NCI-H748 treated with DMSO at 0.1 percent for 48 hours (cell line): ENCODE data around the gene MARF1.
"Not testable (repeated sequence)": the region's sequence is repeated elsewhere in the genome, so short reads cannot be mapped to it uniquely, and the experiment has no call there.

ENCODE experiments used
- DNase-seq: peaks from one replicate; lab custom pipeline; 2025; lab: John Stamatoyannopoulos, UW

MARF1 gene

DNA sequence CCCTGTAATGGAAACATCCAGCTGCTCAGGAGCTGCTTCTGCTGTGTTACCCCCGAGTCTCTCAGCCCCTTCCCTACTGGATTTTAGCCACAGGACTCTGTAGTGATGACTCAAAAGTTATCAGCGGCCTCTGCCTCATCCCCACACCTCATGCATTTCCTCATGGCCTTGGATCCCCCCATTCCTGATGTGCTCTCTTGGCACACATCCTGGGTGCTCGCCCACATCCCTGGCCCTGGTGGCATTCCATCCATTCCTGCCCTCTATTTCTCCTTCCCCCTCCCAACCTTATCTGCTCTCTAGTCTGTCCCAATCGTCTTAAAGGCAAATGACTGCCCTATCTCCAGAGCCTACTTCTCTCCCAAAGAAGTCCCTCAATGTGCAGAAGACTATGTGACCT, 24.6 kb downstream of the MARF1 start:
- no peak for DNase-seq

DNA sequence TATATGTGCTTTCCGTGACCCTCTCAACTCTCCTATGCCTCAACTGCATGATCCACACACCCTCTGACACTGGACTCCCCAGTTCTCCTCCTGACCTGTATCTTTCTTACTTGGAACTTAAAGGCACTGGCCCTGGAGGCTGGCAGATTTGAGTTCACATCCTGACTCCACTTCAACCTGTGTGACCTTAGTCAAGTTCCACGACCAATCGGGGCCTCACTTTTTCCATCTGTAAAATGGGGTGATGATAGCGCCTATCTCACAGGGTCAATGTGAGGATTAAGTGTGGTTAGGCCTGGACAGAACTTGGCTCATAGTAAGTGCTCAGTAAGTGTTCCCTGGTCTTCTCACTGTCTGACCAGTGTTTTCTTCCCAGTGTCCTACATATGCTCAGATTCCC, 25.1 kb downstream of the MARF1 start:
- no peak for DNase-seq

DNA sequence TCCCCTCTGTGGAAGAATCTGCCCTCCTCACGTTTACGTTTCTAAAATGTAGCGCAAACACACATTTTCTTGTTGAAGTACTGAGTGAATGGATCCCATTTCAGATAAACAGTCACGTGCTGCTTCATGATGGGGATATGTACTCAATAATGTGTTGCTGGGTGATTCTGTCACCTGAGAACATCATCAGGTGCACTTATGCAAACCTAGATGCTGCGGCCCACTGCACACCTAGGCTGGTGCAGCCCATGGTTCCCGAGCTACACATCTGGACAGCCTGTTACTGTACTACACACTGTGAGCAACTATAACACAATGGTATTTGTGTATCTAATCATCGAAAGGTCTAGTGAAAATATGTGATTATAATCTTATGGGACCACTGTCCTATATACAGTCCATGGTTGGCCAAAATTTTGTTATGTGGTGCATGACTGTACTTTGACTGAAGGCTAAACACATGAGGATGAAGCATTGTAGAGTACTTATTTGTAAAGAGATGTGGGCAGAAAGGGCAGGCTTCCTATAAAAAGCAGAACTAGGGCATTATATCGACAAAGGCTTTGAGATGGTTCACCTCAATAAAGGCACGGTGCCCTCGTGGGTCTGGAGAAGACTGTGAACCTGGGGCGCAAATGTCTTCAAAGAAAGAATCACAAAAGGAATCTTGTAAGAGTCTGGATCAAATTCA, 26.3 kb downstream of the MARF1 start:
- DNase-seq: no peak

DNA sequence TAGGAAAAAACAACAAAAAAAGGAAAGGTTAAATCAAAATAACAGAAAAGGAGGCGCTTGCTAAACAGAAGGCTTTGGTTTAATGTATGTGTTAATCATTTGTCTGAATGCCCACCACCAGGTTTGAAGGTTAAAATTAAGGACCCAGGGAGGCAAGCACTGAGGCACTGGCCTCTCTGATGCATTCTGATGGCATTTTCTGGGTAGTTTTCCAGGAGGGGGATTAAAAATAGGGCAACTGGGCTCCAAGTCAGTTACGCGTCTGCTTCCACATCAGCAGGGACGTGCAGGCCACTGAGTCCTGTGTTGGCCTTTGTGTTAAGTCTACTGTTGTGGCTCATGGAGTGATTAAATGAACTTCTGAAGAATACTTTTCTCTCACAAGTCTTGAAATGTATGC, 26.9 kb downstream of the MARF1 start:
- no peak for DNase-seq

DNA sequence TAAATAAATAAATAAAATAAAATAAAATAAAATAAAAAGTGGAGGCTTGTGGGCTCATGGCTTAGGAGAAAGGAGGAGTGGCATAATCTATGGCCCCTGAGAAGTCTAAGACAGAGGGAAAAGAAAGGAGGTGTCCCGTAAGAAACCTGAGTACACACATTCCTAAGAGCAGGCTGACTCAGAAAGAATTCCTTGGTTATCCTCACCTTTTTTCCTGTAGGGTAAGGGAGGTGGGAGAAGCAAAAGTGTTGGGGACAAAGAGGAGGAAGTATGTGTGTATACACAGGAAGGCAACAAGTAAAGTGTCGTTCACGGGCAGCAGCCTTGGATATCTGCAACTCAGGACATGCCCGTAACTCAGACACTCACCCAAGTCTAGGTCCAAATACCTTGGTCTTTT, 29.3 kb downstream of the MARF1 start:
- DNase-seq: no peak

DNA sequence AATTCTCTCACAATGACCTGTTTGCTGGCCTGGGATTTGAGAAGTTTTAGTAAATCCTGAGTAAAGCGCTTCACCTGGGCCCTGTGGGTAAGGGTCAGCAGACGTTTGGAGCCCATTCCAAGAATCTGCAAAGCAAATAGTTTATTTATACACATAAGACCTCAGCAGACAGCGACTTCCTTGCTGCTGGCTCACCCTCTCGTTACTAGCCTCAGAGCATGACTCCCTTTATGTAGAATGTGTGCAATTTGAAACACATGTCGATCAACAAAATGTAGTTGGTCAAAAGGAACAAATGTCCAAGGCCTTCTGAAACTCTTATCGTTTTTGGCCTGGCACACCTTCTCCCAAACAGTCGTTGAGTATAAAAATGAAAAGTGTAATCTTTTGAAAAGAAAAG, 31.3 kb downstream of the MARF1 start:
- DNase-seq: no peak

DNA sequence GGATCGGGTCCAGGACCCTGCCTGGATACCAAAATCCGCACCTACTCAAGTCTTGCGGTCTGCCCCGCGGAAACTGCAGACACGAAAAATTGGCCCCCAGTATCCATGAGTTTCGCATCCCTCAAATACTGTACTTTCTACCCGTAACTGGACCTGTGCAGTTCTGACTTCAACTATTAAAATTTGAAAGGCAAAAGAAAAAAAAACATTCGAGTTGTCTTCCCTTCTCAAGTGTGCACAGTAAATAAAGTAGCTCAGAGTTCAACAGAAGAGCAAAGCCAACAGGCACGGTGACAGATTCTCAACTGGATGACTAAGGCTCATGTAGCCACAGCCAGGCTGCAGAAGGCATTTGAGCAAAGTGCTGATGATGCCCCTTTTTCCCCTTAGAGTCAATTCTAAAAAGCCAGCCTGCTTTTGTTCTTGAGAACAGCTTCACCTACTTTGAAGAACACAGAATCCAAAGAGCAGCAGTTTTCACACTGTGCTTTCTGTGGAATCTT, 32.5 kb downstream of the MARF1 start:
- DNase-seq: no peak

DNA sequence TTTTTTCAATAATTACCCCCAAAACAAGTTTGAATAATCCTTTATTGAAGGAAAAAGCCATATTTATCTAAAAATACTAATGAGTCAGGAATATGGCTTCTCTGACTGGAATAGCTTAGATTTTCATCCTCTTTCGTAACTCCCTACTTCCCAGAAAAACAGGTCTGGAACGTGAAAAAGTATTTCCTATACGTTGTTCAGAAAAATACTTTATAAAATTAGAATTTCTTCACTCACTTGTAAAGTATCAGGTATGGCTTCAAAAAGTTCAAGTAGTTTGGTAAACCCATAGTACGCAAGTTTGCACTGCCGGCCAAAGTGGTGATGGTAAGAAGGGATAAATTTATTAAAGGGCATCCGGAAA, 33.7 kb downstream of the MARF1 start:
- DNase-seq: no peak

DNA sequence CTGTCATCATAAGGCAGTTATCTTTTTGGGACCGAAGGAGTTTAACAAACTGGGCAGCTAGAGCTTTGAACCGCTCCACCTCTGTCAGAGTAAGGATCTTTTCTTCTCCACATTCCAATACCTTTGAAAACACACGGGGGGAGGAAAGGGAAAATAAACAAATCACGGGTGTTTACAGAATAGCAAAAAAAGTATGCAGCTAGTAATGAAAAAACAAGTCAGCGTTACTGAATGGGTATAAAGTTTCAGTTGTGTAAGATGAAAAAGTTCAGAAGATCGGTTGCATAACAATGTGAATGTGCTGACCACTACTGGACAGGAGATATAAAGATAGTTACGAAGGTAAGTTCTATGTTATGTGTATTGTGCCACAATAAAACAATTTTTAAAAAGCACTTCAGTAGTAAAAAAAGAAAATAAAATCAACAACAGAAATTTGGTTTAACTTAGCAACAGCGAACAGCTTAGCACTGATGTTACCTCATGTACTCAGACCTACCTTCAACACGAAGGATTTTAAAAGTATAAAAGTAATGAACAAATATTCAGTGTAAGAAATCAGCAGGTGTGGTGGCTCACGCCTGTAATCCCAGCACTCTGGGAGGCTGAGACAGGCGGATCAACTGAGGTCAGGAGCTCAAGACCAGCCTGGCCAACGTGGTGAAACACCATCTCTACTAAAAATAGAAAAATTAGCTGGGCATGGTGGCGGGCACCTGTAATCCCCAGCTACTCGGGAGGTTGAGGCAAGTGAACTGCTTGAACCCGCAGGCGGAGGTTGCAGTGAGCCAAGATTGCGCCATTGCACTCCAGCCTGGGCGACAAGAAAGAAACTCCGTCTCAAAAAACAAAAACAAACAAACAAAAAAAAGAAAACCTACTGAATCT, 34.3 kb downstream of the MARF1 start:
- DNase-seq: no peak

DNA sequence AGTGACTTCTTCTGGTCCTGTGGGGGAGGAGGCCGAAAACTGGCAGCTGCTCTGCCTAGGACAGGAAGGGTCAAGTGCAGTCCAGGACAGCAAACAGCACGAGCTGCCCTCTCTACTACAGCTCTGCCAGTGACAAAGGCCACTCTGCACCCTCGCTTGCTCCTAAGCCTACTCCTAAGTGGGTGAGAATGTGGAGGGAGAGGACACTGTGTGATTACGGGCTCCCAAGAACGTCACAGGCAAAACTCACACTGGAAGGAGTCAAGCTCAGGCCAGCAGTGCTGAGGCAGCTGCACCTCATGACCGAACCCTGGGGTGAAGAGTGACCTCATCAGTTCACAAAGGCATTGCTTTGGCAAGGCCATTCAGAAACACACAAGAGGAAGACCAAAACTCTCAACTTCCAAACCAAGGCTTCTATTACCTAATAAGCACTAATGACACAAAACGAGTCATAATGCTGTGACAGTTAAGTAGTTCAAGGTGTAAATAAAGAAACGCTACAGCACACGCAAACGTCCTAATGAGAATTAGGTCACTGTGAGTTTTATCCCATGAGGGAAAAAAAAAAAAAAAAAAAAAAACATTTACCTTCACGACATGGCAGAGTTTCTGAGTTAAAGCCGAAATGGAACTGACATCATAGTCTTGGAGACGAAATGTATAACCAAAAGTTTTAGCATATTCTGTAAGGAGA, 35.1 kb downstream of the MARF1 start:
- no peak for DNase-seq

DNA sequence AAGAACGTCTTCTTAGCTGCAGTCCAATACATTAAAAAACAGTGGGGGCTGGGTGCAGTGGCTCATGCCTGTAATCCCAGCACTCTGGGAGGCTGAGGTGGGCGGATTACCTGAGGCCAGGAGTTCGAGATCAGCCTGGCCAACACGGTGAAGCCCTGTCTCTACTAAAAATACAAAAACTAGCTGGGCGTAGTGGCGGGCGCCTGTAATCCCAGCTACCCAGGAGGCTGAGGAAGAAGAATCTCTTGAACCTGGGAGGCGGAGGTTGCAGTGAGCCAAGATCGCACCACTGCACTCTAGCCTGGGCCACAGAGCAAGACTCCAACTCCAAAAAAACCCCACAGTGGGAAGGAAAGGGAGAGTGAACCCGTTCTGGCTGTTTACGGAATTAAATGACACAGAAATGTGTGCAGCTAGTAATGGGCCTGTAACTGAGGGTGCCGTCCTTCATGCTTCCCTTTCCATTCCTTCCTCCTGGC, 35.7 kb downstream of the MARF1 start:
- not testable (repeated sequence) for DNase-seq

DNA sequence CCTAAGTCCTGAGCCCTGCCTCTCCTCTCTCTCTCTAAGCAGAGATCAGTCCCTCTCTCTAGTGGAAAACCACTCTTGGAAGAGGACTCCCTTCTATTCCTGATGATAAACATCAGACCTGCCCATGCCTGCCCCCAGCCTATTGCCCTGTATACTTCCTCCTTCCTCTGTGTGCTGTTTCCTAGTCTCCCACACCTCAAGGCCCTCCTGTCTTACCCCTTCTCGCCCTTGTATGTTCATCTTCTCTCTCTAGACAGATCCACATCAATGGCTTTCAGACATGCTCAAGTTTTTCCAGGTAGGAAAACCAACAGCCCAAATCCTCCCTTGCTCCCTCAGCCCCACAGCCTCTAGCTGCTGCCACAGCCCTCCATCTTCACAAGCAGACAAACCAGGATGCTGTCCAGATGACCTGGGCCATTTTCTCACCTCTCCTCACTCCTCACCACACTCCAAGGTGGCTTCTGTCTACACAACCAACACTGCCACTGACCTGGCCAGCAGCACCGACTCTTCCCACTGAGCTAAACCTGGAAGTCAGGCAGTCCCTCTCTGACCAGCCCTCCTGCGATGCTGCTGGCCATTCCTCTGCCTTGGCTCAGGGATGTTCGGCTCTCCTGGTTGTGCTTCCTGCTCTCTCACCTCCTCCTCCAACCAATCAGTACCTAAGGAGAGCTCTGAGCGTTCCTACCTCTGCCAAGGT, 36.3 kb downstream of the MARF1 start:
- no peak for DNase-seq

DNA sequence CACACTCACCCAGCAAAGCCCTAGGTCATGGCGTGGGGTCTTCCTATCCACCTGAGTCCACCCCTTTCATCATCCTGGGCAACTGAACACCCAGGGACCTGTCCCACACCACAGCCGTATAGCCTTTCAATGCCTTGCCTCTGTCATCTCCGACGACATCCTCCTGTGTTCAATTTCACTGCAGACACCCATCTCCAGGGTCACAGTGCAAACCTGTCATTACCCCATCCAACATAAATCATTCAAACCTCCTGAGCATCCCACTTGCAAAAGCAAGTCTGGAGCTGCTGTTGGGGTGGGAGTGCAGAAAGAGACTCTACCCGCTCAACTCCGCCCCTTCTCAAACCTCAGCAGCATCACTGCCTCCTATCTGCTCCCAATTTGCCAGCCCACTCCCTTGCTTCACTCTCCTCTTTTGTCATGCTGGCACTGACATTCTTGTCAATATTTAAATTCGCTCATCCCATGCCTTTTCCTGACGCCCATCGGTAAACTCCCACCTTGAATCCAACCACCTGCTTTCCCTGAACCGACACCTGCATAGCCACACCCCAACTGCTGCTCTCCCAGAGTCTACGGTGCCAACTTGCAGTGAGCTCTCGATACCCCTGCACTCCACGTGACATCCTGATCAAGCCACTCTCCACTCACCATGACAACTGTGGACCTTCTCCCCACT, 37.0 kb downstream of the MARF1 start:
- DNase-seq: peak; percentile 5

DNA sequence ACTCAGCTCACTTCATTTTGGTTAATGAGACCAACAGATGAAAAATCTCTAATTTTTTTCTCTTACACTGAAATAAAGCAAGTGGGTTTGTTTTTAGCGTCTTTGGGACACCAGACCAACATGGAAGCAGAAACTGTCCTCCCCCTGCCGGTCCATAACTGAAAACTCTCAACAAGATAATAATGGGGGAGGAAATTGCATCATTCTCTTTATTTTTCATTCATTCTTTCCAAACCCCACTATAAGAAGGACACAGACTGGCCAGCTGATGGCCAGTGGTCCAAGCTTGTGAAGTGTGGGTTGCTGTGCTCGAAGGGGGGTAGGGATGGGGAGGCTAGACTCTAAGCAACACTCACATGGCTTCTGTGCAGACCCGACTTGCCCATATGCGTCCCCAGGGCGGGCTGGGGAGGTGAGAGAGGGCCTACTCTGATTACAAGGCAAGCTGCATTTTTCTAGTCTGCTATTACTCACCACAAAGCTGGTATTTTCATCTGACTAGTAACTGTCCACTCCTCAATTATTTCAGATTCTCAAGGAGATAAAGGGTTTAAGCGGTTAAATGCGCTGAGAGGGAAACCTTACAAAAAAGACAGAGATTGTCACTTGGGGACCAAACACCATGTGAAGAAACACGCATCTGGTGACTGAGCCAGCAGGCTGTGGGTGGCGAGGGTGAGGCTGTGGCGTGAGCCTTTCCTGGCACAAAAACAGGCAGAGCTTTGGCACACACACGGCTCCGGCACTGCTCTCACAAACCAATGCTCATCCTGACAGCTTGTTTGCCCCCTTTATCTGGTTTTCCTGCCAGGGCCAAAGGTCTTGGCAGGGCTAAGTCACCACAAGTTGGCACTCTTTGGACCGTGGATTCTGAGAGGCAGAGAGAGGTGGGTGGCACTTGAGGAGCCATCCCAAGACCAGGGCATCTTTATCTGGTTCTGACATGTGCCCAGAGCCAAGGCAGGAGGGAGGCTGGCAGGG, 38.2 kb downstream of the MARF1 start:
- no peak for DNase-seq

DNA sequence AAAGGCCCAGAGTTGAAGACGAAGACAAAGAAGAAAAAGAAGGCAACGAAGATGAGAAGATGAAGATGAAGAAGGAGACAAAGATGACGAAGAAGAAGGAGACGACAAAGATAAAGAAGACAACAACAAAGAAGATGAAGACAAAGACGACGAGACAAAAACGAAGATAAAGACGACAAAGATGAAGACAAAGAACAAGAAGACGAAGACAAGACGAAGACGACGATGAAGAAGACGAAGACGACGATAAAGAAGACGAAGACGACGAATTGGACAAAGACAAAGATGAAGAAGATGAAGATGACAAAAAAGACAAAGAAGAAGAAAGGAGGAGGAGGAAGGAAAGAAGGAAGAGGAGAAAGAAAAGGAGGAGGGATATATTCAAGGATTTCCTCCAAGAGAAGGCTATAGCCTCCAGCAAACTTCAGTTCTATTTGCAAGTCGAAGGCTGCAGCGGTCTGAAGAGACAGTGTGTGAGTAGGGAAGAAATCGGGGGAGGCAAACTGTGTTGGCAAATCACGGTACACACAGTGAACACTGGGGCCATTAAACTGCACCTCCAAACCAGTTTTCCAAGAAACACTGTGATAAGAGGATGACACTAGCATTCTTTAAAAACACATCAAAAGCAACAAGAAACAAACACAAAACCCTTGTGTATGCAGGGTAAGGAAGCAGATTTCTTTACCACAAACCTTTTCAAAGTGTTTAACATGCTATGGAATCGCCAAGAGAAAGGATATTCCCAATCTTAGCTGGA, 40.5 kb downstream of the MARF1 start:
- DNase-seq: no peak

DNA sequence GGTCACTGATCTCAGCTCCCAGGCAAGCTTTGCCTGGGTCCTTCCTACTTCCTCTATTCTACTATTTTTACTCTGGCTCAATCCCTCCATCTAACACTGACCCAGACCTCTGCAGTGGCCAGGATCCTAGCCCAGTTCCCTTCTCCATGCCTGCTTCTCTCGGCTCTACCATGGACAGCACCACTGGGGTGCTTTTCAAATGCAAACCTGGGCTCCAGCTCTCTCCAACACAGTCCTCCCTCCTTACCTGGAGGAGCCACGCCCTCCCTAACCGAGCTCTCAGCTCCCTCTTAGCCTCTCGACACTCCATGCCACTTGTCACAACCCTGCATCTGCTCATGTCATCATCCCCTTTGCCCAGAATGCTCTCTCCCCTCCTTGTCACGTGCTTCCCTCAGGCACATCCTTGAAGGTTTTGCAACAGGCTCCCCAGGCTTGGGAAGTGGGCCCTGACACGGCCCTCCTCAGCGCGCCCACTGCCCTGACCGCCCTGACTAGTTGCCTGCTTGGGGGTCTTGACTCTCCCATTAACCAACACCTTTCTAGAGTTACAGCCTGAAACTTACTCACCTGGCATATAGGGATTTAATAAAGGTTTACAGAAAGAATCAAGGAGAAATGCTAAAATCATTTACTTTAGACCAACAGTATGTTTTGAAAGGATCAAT, 41.6 kb downstream of the MARF1 start:
- DNase-seq: no peak

DNA sequence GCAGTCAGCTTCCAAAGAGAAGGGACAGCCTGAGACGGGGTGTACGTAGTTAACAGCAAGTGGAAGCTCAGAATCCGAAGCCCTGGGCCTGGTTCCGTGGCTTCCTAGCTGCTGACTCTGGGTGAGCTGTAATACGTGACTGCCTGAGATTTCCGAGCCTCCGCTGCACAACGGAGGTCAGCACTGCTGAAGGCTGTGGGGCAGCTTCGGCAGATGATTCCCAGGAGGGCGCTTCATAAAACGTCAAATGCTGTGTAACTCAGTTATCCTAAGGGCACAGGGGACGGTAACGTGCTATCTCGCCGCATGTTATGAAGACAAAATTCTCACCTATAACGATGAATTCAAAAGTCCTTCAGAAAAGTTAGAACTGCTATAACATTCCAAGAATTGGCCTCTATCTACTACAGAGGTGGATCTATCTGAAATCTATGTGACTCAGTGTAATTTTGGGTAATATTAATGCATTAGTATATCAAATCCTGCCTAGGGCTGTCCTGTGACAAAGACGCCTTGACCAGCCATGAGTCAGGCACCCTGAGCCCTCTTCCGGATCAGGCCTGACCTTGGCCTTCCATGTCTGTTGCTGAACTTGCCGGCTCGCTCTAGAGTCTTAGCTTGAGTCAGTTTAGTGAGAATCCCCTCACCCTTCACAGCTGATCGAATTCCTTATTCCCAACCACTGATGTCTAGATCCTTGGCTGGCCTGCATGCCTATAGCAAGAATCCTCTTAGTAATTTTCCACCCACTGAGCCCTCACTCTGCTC, 43.5 kb downstream of the MARF1 start:
- DNase-seq: no peak

DNA sequence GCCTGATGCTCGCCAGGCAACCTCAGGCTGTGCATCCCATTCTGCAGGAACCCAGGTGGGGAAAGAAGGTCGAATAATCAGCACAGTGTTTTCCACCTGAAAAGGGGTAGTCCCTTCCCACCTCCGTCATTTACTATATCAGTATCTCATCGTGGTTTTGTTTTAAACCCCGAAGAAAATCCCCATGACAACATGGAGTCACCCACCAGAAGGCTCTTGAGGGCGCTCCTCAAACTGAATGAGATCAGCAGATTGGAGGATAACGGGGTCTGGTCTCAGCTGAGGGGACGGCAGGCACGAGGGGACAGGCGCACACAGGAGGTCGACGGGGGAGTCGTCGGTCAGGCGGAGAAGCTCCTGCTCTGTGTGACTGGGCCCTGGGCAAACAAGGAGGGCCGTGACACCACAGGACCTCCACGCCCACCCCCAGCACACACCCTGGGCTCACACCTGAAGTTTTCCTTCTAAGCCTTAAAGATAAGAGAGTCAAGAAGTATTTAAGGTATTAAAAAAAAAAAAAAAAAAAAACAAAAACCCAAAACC, 44.2 kb downstream of the MARF1 start:
- DNase-seq: no peak
